Measurements from ENCODE around the gene RIIAD1.

DNA sequence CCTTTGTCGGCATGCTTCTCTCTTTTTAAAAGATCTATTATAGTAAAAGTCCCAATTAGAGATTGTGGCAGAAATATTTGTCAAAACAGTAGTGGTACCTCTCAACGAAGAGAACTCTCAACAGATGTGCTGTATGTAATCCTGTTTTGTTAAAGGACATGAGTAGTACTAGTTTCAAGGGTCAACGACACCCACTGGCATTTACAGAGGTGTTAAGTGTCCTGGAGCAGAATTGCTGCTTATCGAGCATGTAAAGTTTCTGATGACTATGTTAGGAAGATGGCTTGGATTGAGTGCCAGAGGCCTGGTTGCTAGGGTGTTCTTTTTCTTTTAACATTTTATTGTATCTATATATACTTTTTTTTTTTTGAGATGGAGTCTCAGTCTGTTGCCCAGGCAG is 31.8 kb upstream of the RIIAD1 start:
- TF ChIP-seq CTCF (optimal IDR thresholded peaks at IDR 0.05 in 1 of 3, IDR thresholded peaks at IDR 0.05 in 1 of 3, conservative IDR thresholded peaks at IDR 0.05 in 1 of 3; ENCODE audit: extremely low read depth in 1 of 3, insufficient read depth in 2 of 3, low read length in 3 of 3) (no peak), EZH2 (IDR thresholded peaks at IDR 0.05; ENCODE audit: low read length) (no peak)

All from keratinocyte (primary cell).